SIG-M5 treated with dmso at 0.1 percent for 504 hours (cell line): ENCODE measurements around the gene CHCHD6.
"Not testable (repeated sequence)": the region's sequence is repeated elsewhere in the genome, so short reads cannot be mapped to it uniquely, and the experiment has no call there.

ENCODE experiments used
- DNase-seq: peaks from one replicate; lab custom pipeline; 2025; ENCODE audit not compliant: unreplicated experiment; lab: John Stamatoyannopoulos, UW

CHCHD6 gene

DNA sequence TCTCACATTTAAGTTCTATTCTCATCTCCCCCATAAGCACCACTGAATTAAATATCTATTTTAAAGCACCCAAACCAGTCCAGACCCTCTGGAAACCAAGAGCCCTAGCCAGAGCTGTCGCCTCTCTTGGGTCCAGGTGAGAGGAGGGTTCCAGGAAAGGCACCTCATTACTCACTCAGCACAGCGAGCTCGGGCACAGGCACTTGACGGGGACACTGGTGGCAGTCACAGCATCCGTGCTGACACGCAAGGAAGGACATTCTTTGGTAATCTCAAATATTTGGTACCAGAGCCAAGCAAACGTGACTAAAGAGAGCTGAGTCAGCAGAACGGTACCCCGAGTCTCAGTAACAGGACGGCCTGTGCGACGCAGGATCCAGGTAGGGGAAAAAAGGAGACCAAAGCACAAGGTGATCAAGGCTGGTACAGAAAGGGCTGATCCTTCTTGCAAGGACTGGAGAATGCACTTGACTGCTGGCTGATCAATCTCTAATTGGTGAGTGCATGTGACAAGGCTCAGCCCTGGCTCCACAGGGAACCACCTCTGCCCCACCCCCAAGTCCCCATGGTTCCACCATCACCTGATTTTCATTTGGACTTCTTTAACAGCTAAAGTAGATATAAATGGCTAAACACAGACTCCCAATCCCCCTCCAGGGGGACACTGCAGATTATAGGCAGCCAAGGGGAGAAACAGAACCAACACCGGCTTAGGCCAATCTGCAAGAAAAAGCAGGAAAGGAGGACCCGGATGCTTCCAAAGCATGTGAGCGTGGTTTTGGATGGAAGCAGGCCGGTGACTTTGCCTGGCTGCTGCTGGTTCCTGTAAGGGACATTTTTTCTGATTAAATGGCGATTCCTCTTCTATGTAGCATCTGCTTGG is 61.4 kb downstream of the CHCHD6 start:
- no peak for DNase-seq

DNA sequence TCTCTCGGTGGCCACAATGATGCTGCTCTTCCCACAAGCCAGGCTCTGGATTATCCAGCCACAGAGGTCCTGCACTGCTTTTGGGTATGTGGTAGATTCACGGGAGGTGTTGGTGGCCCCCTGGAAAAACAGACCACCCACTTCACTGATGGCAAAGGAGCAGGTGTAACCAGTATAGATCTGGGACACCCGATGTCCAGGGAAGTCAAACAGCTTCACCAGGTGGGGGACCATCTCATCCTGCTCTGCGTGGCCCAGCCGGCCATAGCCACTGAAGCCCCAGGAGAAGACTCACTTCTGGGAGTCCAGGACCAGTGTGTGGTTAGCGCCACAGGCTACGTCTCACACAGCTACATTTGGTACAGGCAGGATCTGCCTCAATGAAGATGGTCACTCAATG is 62.6 kb downstream of the CHCHD6 start:
- DNase-seq, result no peak

DNA sequence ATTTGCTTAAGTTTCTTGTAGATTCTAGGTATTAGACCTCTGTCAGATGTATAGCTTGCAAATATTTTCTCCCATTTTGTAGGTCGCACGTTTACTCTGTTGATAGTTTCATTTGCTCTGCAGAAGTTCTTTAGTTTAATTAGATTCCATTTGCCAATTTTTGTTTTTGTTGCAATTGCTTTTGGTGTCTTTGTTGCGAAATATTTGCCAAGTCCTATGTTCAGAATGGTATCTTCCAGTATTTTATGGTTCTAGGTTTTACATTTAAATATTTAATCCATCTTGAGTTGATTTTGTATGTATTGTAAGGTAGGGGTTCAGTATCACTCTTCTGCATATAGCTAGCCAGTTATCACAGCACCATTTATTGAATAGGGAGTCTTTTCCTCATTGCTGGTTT is 64.9 kb downstream of the CHCHD6 start:
- DNase-seq, result no peak

DNA sequence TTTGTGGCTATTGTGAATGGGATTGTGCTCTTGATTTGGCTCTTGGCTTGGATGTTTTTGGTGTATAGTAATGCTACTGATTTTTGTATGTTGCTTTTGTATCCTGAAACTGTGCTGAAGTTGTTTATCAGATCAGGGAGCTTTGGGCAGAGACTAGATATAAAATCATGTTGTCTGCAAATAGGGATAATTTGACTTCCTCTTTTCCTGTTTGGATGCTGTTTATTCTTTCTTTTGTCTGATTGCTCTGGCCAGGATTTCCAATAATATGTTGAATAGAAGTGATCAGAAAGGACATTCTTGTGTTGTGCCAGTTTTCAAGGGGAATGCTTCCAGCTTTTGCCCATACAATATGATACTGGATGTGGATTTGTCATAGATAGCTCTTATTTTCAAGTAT is 66.1 kb downstream of the CHCHD6 start:
- DNase-seq, result no peak

DNA sequence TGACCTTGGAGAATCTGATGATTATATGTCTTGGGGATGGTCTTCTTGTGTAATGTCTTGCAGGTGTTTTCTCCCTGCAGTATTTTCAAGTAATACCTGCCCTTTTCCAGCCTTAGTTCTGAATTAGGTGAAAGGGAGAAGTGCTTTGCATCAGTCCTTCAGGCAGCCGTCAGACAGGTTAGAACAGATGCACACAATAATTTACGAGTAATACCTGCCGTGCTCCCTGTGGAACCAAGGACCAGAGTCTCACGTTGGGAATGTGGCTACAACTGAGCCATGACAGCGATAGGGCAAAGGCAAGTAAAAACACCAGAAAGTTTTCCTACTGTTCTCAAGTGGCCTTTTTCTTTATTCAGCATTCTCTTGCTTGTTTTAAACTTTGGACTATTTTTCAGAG is 69.1 kb downstream of the CHCHD6 start:
- DNase-seq, result no peak

DNA sequence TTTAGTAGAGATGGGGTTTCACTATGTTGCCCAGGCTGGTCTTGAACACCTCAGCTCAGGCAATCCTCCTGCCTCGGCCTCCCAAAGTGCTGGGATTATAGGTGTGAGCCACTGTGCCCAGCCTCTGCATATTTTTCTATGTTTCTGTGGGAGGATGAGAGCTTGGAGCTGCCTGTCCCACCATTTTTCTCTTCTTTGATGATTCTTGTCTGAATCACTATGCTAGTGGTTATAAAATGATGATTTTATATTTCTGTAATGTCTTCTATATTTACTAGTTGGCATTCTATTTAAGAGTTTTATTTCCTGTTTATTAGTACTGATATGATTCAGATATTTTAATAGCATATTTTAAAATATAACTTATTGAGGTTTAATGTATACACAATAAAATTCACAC is 69.7 kb downstream of the CHCHD6 start:
- DNase-seq, result no peak

DNA sequence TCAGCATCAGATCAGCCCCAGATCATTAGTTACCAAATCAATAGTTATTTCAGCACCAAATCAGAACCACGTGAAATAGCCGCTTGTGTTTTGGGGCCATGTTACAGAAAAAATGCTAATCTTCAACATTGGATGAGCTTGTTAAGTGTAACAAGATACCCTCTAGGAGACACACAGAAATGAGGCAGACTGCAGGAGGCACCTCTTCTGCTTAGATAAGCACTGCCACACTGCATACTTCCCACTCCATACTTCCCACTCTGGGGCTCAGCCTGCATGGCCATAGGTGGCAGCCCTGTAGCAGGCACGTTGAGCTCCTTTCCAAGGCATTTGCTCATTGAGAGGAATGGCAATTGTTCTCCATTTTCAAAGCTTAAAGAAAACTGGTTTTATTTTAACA is 73.3 kb downstream of the CHCHD6 start:
- DNase-seq, result no peak

DNA sequence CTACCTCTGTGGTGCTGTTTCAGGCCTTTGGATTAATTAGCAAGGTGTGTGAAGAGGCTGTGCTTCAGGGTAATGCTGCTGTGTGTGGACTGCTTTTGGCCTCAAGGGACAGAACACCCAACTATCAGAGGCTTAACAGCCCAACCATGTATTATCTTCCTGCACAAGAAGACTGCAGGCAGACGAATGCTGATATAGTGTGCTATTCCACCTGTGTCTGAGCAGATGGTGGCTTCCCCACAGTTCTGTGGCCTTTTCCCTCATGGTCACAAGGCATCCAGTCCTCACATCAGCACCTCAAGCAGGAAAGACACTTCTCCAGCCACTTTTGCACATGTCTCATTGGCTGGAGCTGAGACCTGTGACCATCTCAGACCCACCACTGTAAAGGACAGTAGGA is 76.6 kb downstream of the CHCHD6 start:
- DNase-seq, result no peak

DNA sequence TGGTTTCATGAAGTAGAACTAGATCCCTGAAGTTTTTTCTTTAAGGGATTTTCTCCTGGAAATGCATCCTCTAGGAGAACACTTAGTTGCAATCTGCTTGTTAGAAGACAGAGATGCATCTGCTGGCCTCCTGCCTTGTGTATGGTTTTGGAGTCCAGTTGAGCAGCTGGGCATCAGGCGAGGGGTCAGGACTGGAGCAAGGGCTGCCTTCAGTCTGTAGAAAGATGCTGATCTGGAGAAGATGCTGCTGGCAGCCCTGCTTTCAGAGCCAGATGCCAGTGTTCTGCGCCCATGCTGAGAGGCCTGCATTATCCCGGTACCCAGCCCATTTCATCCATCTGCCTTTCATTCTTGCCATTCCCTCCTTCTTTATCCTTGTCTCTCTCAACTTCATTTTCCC is 77.4 kb downstream of the CHCHD6 start:
- DNase-seq, result no peak

DNA sequence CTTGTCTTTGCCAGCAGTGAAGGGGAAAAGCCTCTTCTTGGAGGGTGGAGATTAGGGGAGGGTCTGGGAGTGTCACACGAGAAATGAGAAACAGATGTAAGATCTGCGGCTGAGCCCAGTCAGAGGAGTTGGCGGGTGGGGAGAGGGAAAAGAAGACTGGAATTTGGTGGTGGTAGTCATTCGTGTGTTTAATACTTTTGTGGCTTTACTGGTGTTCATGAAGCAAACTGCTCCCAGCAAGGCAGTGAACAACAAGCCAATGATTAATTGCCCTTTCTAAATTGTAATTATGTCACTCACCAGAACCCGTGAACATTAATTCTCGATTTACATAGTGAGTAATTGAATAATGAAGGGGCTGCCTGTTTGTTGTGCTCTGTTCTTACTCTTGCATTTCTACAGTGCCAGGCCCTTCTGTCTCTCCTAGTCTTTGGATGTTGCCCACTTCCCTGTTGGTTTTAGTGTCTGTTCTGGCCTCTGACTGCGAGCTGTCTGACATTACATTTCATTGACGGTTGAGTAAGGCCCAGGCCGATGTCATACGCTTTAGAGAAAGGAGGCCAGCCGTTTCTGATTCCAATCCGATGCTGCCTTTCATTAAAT is 78.0 kb downstream of the CHCHD6 start:
- DNase-seq, result no peak

DNA sequence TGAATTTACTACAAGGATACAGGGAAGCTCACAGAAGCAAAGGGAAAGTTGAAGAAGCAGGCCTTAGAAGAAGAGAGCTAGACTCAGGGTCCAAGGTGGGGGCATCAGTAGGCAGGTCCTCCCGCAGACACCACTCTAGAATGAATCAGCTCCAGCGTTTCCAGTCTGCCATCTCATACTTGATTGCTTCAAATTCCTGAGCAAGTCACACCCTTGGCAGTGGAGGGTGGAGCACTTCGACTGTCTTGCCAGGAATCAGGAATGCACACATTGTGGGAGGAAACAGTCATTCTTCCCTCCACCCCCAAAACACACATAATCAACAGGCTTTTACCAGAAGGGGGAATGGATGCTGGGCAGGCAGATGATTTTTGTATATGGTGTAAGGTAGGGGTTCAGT is 78.5 kb downstream of the CHCHD6 start:
- DNase-seq, result peak; percentile 14

DNA sequence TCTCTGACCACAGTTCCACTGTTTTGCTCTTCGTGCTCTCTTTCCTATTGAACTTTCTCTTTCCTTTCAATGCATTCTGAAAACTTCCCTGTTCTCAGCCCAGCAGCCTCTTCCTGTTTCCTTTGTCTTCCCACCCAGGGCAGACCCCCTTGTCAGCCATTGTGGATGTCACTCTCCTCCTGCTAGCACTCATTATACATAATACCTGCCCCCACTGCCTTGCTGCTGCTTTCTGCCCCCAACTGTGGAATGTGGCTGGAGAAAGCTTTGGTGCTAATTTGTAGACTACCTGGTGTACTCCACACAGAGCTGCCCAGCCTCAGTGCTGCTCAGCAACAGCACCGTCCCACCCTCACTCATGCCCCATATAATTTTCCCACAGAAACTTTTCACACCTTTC is 80.2 kb downstream of the CHCHD6 start:
- no peak for DNase-seq

DNA sequence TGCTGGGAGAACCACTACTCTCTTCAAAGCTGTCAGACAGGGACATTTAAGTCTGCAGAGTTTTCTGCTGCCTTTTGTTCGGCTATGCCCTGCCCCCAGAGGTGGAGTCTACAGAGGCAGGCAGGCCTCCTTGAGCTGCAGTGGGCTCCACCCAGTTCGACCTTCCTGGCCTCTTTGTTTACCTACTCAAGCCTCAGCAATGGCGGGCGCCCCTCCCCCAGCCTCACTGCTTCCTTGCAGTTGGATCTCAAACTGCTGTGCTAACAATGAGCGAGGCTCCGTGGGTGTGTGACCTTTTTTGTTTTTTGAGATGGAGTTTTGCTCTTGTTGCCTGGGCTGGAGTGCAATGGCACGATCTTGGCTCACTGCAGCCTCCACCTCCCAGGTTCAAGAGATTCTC is 87.3 kb downstream of the CHCHD6 start:
- not testable (repeated sequence) for DNase-seq

DNA sequence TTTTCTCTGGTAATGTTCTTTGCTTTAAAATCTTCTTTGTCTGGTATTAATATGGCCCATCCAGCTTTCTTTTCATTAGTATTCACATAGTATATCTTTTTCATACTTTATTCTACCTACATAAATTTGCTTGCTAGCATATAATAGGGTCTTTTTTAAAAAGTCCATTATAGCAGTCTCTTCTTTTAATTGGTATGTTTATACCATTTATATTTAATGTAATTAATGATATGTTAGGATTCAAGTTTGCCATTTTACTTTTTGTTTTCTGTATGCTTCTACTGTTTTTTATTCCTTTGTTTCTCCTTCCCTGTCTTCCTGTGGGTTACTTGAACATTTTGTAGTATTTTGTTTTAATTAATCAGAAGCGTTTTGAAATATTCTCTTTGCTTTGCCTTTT is 89.0 kb downstream of the CHCHD6 start:
- DNase-seq, result no peak

DNA sequence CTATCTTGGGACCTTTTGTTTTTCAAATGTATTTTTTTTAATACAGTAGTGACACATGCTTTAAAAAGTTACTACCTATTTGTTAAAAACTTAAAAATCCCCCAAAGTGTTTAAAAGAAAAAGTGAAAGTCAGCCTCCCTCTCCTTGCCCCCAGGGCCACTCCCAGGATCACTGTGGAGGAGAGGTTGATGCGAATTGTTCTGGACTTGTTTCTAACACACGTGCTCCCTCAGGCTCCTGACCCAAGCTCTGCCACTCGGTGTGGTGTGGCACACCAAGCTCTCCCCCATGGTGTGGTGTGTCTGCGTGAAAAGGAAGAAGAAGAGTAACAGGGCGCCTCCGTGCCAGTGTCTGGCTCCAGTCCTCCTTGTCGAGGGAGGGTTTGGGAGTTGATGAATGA is 93.5 kb downstream of the CHCHD6 start:
- DNase-seq, result no peak

DNA sequence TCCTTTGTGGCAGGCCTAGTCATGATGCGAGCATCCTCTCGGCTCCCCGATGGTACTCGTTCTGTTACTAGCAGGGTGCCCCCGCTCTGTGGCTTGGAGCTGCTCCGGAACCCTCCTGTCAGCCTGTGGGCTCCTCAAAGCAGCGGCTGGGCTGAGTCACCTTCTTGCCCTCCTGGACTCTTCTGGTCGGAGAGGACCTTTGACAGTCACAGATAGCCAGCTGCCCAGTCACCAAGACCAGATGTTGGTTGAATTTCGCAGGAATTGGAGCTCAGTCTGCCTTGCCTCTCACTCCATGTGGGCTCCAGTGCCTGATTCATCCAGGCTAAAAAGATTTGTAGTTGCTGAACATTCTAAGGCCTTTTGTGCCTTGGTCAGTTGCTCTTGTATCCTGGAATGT is 94.5 kb downstream of the CHCHD6 start:
- DNase-seq, result no peak

DNA sequence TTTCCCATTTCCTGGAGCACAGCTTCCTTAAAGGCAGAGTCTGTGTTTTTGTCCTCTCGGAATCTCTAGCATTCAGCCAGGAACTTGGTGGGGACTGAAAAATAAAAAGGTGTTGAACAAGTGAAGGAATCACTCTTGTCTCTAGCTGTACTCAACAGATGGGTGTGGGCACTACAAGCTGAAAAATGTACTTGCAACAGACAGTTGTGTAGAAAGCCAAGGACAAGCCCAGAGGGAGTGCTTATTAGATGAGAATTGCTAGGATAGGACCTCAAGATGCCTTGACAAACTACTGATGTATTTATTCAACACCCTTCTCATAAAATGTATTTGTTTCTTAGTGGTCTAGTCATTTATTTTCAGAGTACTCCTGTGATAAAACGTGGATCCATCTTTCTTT is 95.1 kb downstream of the CHCHD6 start:
- no peak for DNase-seq

DNA sequence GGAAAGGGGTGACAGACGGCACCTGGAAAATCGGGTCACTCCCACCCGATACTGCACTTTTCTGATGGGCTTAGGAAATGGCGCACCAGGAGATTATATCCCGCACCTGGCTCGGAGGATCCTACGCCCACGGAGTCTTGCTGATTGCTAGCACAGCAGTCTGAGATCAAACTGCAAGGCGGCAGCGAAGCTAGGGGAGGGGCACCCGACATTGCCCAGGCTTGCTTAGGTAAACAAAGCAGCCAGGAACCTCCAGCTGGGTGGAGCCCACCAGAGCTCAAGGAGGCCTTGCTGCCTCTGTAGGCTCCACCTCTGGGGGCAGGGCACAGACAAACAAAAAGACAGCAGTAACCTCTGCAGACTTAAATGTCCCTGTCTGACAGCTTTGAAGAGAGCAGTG is 97.3 kb downstream of the CHCHD6 start:
- DNase-seq, result not testable (repeated sequence)

DNA sequence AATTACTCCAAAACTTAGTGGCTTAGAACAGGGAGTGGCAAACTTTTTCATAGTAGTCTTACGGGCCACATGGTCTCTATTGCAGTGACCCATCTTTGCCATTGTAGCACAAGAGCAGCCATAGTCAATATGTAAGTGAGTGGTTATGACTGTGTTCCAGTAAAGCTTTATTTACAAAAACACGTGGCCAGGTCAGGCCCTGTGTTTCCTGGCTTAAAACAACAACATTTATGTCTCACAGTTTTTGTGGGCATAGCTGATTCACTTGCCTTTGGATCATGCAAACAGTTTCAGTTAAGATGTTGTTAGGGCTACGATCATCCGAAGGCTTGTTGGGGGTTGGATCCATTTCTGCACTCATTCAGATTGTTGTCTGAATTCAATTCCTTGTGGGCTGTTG is 103.8 kb downstream of the CHCHD6 start:
- DNase-seq, result no peak

DNA sequence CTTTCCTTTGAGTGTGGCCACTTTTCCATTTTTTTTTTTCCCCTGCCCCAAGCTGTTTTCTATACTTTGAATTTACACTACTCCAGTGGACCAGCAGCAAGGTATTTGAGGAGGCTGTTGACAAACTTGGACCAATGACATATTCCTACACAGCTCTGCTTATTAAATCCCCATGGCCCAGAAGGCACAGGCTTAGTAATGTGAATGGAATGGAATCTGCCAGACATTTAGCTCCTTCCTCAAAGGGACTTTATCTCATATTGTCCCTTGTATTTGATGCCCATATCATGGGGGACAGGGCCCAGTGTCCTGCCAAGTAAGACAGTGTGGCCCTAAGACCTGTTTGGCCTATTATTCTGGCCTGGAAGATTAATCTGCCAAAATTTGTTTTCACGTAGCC is 107.5 kb downstream of the CHCHD6 start:
- DNase-seq, result no peak

DNA sequence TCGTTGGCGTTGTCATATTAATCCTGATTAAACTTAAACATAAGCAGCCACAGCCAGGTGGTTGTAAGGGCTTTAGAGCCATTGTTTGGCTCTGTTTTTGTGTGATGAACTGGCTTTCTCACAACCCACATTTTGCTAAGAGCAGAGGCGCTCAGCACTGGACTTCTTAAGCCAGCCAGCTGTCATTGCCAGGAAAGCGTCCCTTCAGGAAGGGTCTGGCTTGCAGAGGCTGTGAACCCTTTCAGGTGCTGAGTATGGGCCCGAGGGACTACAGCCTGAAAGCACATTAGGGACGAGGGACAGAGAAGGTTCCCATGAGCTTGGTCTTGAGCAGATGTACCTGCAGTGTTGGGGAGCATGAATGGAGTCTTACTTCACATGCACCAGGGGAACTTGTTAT is 112.3 kb downstream of the CHCHD6 start:
- no peak for DNase-seq

DNA sequence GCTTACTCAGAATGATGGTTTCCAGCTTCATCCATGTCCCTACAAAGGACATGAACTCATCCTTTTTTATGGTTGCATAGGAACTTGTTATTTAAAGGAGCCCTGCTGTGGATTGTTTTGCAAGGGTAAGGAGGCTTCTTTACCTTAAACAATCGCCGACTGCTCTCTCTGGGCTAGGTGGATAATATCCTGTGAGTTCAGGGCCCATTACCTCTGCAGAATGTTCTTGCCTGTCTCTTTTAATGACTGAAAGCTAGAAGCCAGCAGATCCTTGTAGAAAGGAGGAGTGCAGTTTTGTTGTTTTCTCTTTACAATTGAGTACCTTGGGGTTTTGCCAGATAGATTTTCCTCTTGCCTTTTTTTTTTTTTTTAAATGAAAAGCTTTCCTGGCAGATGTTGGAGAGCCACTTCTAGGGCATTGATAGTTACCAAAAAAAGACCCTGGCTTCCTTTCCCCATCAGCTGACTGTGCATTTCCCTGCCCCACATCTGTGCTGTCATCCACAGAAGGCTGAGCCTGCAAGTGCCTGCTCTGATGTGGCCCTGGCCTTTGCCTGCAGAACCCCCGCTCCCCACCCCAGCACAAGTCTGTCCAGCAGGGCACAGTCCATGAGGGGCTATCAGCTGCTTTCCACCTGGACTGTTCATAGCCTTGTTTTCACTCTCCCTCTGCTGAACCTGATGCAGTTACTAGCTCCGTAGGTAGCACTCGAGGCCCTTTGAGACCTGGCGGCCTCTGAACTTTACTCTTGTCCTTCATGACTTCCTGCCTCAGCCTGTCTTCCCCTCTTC is 113.1 kb downstream of the CHCHD6 start:
- DNase-seq, result no peak
